ENCODE measurements around the gene SGTB.

SGTB gene

GRCh38 chr5:65646938-65647337 lies 75.0 kb downstream of the SGTB start:
- TF ChIP-seq TAF1 (IDR thresholded peaks at IDR 0.05; ENCODE audit: borderline replicate concordance, insufficient read depth, low read length) (no peak), POLR2AphosphoS5 (IDR thresholded peaks at IDR 0.05; ENCODE audit: low read depth, low read length) (no peak), REST (IDR thresholded peaks at IDR 0.05; ENCODE audit: insufficient read depth in 1 of 2, low read depth in 2 of 2, low read length in 2 of 2) (no peak), SIN3A (IDR thresholded peaks at IDR 0.05; ENCODE audit: borderline replicate concordance, insufficient read depth, low read length) (no peak), FOXP2 (optimal IDR thresholded peaks at IDR 0.05; ENCODE audit: borderline replicate concordance, extremely low read depth, extremely low read length, insufficient read depth) (no peak)

DNA sequence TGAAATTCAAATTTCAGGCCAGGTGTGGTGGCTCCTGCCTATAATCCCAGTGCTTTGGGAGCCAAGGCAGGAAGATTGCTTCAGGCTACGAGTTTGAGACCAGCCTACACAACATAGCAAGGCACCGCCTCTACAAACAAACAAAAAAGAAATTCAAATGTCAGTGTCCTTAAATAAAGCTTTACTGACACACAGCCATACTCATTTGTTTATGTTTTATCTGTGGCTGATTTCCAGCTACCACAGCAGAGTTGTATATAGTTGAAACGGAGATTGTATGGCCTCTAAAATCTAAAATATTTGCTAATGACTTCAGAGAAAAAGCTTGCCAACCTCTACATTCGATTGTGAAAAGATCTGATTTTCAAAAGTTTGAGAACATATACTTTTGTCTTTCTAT lies 81.7 kb downstream of the SGTB start:
- no peak for TF ChIP-seq TAF1 (IDR thresholded peaks at IDR 0.05; ENCODE audit: borderline replicate concordance, insufficient read depth, low read length)
- no peak for TF ChIP-seq POLR2AphosphoS5 (IDR thresholded peaks at IDR 0.05; ENCODE audit: low read depth, low read length)
- TF ChIP-seq FOXP2 (optimal IDR thresholded peaks at IDR 0.05; ENCODE audit: borderline replicate concordance, extremely low read depth, extremely low read length, insufficient read depth), result no peak
- TF ChIP-seq SIN3A (IDR thresholded peaks at IDR 0.05; ENCODE audit: borderline replicate concordance, insufficient read depth, low read length), result no peak
- TF ChIP-seq REST (IDR thresholded peaks at IDR 0.05; ENCODE audit: insufficient read depth in 1 of 2, low read depth in 2 of 2, low read length in 2 of 2), result no peak

DNA sequence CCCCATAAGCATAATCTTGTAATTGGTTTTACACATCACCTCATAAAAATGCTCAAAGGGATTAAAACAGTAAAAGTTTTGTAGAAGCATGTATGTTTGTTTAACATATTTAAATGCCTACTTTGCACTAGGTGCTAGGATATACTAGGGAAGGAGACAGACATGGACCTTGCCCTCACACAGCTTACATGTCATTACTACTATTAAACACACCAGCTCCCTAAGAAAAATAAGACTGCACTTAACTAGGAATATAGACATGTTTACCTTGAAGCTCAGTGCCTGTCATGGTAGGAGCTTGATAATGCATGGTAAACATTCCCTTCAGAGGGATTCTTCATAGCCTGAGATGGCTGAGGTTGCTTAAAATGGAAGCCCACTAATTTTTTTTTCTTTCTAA lies 90.9 kb downstream of the SGTB start:
- TF ChIP-seq REST (IDR thresholded peaks at IDR 0.05; ENCODE audit: insufficient read depth in 1 of 2, low read depth in 2 of 2, low read length in 2 of 2) (no peak), FOXP2 (optimal IDR thresholded peaks at IDR 0.05; ENCODE audit: borderline replicate concordance, extremely low read depth, extremely low read length, insufficient read depth) (no peak), TAF1 (IDR thresholded peaks at IDR 0.05; ENCODE audit: borderline replicate concordance, insufficient read depth, low read length) (no peak), SIN3A (IDR thresholded peaks at IDR 0.05; ENCODE audit: borderline replicate concordance, insufficient read depth, low read length) (no peak), POLR2AphosphoS5 (IDR thresholded peaks at IDR 0.05; ENCODE audit: low read depth, low read length) (no peak)

- TF ChIP-seq POLR2AphosphoS5 (IDR thresholded peaks at IDR 0.05; ENCODE audit: low read depth, low read length) (no peak), TAF1 (IDR thresholded peaks at IDR 0.05; ENCODE audit: borderline replicate concordance, insufficient read depth, low read length) (no peak)
Observed at GRCh38 chr5:65625743-65626142, 96.2 kb downstream of the SGTB start.

DNA sequence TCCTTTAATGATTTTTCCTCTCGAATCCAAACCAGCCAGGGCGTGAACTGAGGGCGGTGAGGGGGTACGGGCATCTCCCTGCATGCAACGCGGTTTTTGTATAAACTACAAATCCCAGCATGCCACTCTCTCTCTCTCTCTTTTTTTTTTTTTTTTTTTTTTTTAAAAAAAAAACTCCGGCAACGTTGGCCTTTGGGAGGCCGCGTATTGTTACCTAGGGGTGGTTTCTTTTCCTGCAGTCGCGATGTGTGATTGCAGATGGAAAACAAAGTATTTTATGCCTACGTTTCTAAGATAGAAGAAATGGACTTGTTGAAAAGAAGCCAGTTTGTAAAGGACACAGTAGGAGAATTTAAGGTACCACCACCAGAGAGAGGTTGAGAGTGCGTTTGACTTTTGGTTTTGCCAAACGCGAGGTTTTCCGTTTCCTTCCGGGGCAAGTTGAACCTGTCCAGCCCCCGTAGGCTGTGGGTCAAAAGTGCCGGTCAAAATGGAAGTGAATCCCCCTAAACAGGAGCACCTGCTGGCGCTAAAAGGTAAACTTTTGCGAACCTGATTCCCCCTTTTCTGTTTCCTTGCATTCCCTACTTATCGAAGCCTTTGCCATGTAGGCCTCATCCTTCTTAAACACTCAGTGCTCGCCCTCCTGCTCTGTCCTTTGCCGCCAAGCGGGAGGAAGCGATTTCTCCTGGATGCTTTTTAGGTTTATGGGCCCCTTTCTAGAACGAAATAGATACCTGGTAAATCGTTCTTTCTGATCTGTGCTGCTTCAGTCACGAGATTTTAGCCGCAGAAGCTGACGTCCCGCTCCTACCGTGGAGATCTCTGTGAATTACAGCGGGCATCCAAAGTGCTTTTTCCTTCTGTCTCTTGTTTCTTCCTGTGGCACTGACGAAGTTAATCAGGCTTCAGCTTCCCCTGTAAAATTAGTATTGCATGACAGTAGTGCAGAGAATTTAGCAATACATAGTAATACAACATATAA lies 97.0 kb downstream of the SGTB start, which contains the start of the genes SHLD3 and TRAPPC13:
Gene SHLD3, plus strand, starts transcription at position 457 of the 985 bp plus-strand sequence. CDS start 4,561 bp downstream, outside the sequence.
Gene TRAPPC13, plus strand, starts transcription at position 457 of the 985 bp plus-strand sequence. Its CDS starts 34 bp downstream, at position 491.
- peak; percentile 59; the same call in 1 of the 2 replicates for TF ChIP-seq TAF1 (IDR thresholded peaks at IDR 0.05; ENCODE audit: borderline replicate concordance, insufficient read depth, low read length)
- TF ChIP-seq SIN3A (IDR thresholded peaks at IDR 0.05; ENCODE audit: borderline replicate concordance, insufficient read depth, low read length), result peak; percentile 81; the same call in 1 of the 2 replicates
- peak; percentile 62 for TF ChIP-seq POLR2AphosphoS5 (IDR thresholded peaks at IDR 0.05; ENCODE audit: low read depth, low read length)
- TF ChIP-seq REST (IDR thresholded peaks at IDR 0.05; ENCODE audit: insufficient read depth in 1 of 2, low read depth in 2 of 2, low read length in 2 of 2), result no peak
